RKO (cell line): ENCODE results near the gene CNTNAP4.

Source experiments
- DNase-seq: peaks from one replicate; pipeline ENCODE4 v3.0.0-alpha.2; 2016; ENCODE audit warnings: low spot score

CNTNAP4 gene

GRCh38 chr16:76309639-76310335 is 32.6 kb downstream of the CNTNAP4 start:
- no peak for DNase-seq

- DNase-seq, result no peak
These were observed 34.1 kb downstream of the CNTNAP4 start for GRCh38 chr16:76311260-76311659.

GRCh38 chr16:76318565-76318964 is 41.4 kb downstream of the CNTNAP4 start:
- DNase-seq, result no peak

- DNase-seq, result no peak
These were observed 51.9 kb downstream of the CNTNAP4 start for GRCh38 chr16:76329106-76329505.

- no peak for DNase-seq
These were observed 58.2 kb downstream of the CNTNAP4 start for GRCh38 chr16:76335180-76335974.

GRCh38 chr16:76336112-76336511 is 58.9 kb downstream of the CNTNAP4 start:
- DNase-seq, result no peak

GRCh38 chr16:76338472-76338871 is 61.3 kb downstream of the CNTNAP4 start:
- DNase-seq, result no peak

GRCh38 chr16:76343769-76344168 is 66.6 kb downstream of the CNTNAP4 start:
- DNase-seq, result no peak

GRCh38 chr16:76345163-76345661 is 68.0 kb downstream of the CNTNAP4 start:
- DNase-seq, result no peak

GRCh38 chr16:76346210-76346609 is 69.0 kb downstream of the CNTNAP4 start:
- no peak for DNase-seq

- no peak for DNase-seq
These were observed 74.2 kb downstream of the CNTNAP4 start for GRCh38 chr16:76351441-76351840.

- no peak for DNase-seq
These were observed 83.2 kb downstream of the CNTNAP4 start for GRCh38 chr16:76360404-76360803.

GRCh38 chr16:76370344-76370743 is 93.1 kb downstream of the CNTNAP4 start:
- DNase-seq, result no peak

GRCh38 chr16:76371441-76371840 is 94.2 kb downstream of the CNTNAP4 start:
- DNase-seq, result no peak

- DNase-seq, result no peak
These were observed 96.8 kb downstream of the CNTNAP4 start for GRCh38 chr16:76373998-76374397.

- no peak for DNase-seq
These were observed 99.8 kb downstream of the CNTNAP4 start for GRCh38 chr16:76376988-76377387.

GRCh38 chr16:76378020-76378419 is 100.8 kb downstream of the CNTNAP4 start:
- DNase-seq, result no peak

- DNase-seq, result no peak
These were observed 103.9 kb downstream of the CNTNAP4 start for GRCh38 chr16:76381096-76381495.

GRCh38 chr16:76385601-76386230 is 108.5 kb downstream of the CNTNAP4 start:
- no peak for DNase-seq

GRCh38 chr16:76386784-76387183 is 109.6 kb downstream of the CNTNAP4 start:
- DNase-seq, result no peak

GRCh38 chr16:76387994-76388393 is 110.8 kb downstream of the CNTNAP4 start:
- DNase-seq, result no peak

GRCh38 chr16:76389126-76389525 is 111.9 kb downstream of the CNTNAP4 start:
- DNase-seq, result peak; percentile 68

GRCh38 chr16:76390476-76390875 is 113.3 kb downstream of the CNTNAP4 start:
- no peak for DNase-seq
